RKO (cell line): ENCODE measurements around the gene CACNA2D3.
"Not testable (repeated sequence)": the region's sequence is repeated elsewhere in the genome, so short reads cannot be mapped to it uniquely, and the experiment has no call there.

ENCODE experiments used
- DNase-seq: peaks from one replicate; pipeline ENCODE4 v3.0.0-alpha.2; 2016; ENCODE audit warnings: low spot score

The CACNA2D3 gene

GRCh38 chr3:55085231-55085630, 962.9 kb downstream of the CACNA2D3 start:
- DNase-seq, result no peak

DNA sequence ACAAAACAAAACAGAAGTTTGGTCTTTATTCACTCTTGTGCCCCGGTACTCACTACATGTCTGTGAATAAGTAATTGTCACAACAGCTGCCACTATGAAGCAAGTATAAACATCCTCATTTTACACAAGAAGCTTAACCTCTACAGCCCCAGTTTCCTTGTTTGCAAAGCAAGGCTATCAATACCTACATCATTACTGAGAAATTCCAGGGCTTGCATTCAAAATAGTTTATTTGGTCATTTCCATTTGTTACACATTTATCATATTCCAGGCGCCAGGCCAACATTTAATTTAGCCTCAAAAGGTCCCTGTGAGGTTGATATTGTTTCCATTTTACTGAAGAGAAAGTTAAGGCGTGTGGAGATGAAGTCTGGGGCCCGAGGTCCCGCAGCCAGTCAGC, 966.9 kb downstream of the CACNA2D3 start:
- no peak for DNase-seq

- DNase-seq, result no peak
Observed at GRCh38 chr3:55090291-55090690, 967.9 kb downstream of the CACNA2D3 start.

DNA sequence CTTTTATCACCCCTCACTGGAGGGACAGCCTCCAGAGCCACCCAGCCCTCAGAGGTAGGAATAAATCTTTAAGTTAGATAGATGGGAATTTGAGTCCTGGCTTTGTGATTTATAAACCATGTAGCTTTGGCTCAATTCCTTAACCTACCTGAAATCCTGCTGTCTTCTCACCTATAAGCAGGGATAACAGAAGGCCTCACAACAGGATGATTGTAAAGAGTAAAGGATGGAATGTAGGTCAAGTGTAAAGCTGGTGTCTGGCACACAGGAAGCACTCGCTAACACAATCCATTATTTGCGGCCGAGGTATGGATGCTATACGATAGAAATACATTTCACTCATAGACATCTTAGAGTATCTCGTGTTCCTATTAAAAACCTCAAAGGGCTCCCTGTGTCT, 968.4 kb downstream of the CACNA2D3 start:
- no peak for DNase-seq

DNA sequence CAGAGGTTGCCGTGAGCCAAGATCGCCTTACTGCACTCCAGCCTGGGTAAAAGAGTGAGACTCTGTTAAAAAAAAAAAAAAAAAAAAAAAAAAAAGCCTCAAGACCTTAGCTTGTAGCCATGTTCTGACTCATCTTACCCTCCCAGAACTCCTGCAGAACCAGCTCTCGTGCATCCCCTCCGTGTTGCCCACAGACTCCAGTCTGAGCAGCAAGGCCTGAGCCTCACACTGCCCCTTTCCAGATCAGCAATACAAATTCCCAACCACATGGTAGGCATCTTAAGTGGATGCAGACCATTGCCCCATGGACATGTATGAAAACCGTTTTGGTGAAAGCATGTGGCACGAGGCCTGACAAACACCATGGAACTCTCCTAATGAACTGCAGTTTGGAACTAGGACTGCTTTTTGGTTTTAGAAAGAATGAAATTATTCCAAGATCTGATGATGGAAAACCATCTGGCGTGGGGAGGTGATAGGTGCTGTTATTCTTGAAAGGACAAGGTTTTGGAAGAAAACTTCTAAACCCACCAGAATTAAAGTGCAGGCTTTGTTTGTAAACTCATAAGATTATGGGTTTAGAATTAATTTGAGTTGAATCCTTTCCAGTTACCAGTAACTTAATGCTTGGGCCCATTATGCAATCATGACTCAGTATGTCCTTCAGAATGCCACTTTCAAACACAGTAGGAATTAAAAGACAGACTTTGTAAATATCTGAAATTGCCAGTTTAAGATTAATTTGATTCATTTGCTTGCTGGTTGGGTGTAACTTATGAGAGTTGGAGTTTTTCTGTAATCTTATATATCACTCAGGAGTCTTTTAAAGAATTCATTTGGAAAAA, 969.3 kb downstream of the CACNA2D3 start:
- no peak for DNase-seq

DNA sequence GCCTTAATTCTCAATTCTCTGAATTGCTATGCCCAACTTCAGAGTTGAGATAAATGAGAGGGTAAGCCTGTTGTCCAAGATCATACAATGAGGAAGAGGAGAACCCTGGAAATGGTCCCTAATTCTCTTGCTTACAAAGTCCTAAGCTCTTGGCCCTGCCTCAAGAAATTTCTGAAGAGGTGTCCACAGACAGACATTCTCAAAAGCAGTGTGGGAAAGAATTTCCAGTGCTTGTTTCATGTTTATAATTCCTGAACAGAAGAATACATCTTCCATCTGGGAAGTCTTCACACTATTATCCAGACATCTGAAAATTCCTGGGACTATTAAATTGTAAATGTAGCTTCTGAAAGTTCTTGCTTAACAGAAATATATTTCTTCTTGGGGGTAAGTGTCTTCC, 972.3 kb downstream of the CACNA2D3 start:
- no peak for DNase-seq

DNA sequence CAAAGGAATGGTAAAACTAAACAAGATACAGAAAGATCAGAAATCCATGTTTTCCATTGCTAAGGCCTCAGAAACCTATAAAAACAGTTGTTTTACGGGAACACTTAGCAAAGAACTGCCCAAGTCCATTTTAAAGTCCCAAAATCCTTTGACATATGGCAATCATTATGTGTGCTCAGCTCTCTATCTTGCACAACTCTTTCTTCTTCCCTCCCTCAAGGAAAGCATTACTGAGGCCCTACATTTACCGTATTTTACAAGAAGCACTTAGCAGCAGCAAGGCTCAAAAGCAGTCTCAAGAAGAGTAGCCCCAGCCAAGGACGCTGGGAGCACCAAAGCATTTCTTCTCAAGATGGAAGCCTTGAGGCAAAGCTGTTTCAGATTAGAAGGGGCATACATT, 975.1 kb downstream of the CACNA2D3 start:
- no peak for DNase-seq

GRCh38 chr3:55105647-55106046, 983.3 kb downstream of the CACNA2D3 start:
- no peak for DNase-seq

DNA sequence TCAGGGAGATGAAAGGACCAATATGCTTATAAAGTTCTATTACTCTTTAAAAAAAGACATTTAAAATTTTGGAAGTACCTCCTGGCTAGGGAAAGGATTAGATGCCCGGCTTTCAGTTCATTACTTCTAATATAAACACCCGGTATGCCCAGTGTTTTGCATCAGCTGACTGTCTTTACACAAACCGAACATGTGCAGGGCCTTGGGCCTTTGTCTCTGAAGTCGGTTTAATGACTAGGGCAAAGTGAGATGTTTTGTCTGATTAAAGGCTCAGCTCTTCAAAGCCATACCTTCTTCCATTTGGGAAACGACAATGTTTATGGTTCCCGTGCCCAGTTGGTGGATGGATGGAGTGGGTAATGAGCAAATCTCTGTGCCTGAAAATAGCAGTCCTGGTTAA, 984.8 kb downstream of the CACNA2D3 start:
- DNase-seq, result no peak

- not testable (repeated sequence) for DNase-seq
Observed at GRCh38 chr3:55111906-55112305, 989.6 kb downstream of the CACNA2D3 start.

- DNase-seq, result no peak
Observed at GRCh38 chr3:55118451-55118850, 996.1 kb downstream of the CACNA2D3 start.

DNA sequence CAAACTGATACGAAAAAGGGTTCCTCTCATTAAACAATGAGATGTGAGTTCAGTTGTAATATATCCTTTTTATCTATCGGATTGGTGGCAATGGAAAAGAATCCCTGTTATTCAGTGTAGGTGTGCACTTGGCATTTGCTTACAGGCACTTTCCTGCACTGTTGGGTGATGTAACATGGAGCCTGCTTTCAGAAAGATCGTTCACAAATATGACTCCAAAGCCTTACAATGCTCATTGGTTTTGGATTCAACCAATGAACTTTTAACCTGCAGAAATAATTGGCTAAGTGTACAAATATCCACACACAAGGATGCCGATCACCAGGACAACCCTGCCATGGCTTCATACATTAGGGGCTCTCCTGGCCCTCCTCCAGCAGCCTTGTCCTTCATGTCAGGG, 996.9 kb downstream of the CACNA2D3 start:
- DNase-seq, result no peak

GRCh38 chr3:55122312-55122711, 1000.0 kb downstream of the CACNA2D3 start:
- no peak for DNase-seq
